Esophagus squamous epithelium (tissue), 5 donors: Measurements from ENCODE around the gene IL1RAPL1. TPM values are rescaled to one million over a fixed set of nuclear protein-coding genes. Genes with fewer than 3 reads are reported as not detected.

Source experiments
- DNase-seq: peaks from one replicate; lab custom pipeline; 2025; lab: John Stamatoyannopoulos, UW
- H3K27ac ChIP-seq, 4 donors: fragments of 200-600 bp; sonication (generic); one replicate each; pipeline ENCODE4 v1.5.1; 2016 to 2019; ENCODE audit warnings: mild to moderate bottlenecking in 1 of 4
- H3K27me3 ChIP-seq, 4 donors: fragments of 200-600 bp; sonication (generic); 1 replicate in 3 of 4; 2 replicates in 1 of 4; pipeline versions ENCODE4 v1.5.1 to v1.6.0; 2017 to 2021; ENCODE audit warnings: antibody characterized with exemption in 1 of 4
- H3K36me3 ChIP-seq, 3 donors: fragments of 200-600 bp; sonication (generic); one replicate each; pipeline ENCODE4 v1.5.1; 2016 to 2019
- H3K4me1 ChIP-seq, 3 donors: fragments of 200-600 bp; sonication (generic); one replicate each; pipeline ENCODE4 v1.5.1; 2017 to 2019
- H3K4me3 ChIP-seq, 4 donors: fragments of 200-600 bp; sonication (generic); 1 replicate in 3 of 4; 2 replicates in 1 of 4; pipeline ENCODE4 v1.5.1; 2016 to 2019; ENCODE audit warnings: mild to moderate bottlenecking in 2 of 4, moderate library complexity in 1 of 4
- H3K9me3 ChIP-seq, 3 donors: fragments of 200-600 bp; sonication (generic); one replicate each; pipeline ENCODE4 v1.5.1; 2016 to 2019
- CTCF ChIP-seq, 6 experiments: fragments of 450-650 bp in 4 of 6; fragments of 200-600 bp in 2 of 6; sonication (generic) in 2 of 6; IDR thresholded peaks; one replicate each; pipeline ENCODE4 v1.5.1; 2016 to 2019; ENCODE audit warnings: antibody characterized with exemption in 6 of 6, mild to moderate bottlenecking in 4 of 6, moderate library complexity in 4 of 6
- POLR2A ChIP-seq, 4 donors: fragments of 450-650 bp; IDR thresholded peaks; one replicate each; pipeline ENCODE4 v1.6.1; 2017; ENCODE audit warnings: antibody characterized with exemption in 4 of 4, mild to moderate bottlenecking in 4 of 4, moderate library complexity in 3 of 4
- WGBS, 2 donors: methylation state at CpG; one replicate each; pipeline ENCODE4 v1.1.5; 2018; 5-methylcytosine and 5-hydroxymethylcytosine counted together
- intact Hi-C: fragments of 100-400 bp; cut with DNase I; formaldehyde crosslinking; loops from one replicate; pipeline ENCODE4 v1.15.0; 2022
- total RNA-seq, 4 donors: library from RNA; depleted of rRNA; stranded (reverse); fragments of >200 nt; gene quantifications; one replicate each; pipeline ENCODE4 v1.1.0, GENCODE V29; 2016
- donor health status: DM: yes; HTN: yes; CAD: no.

Gene IL1RAPL1
- under 1 TPM in 3 of 4 donors, not detected in 1; 0.09 to 0.19 (median 0.13) TPM for total RNA-seq

- Histone ChIP-seq H3K4me1 (peaks cover 0 to 7% (median 0%) of the 10 kb centered on the region in 3 donors), H3K4me3 (peak within 1 kb of the TSS; percentile 5 to 56 (median 32)), H3K9me3 (no peaks in the 10 kb centered on the region), H3K27ac (peak within 1 kb of the TSS in 1 of 4 donors; percentile 36), H3K27me3 (no peaks in the 10 kb centered on the region), H3K36me3 (no peaks in the 10 kb centered on the region)
- peak in 3 of 6 experiments; percentile 13 to 25 (median 18) for TF ChIP-seq CTCF (IDR thresholded peaks at IDR 0.05)
- TF ChIP-seq POLR2A (IDR thresholded peaks at IDR 0.05) = no peak
- intact Hi-C loops = no loop called here
- DNase-seq = no peak
- WGBS, 2 donors = 1 to 19% methylated on average over 13 to 15 of the region's 15 CpGs
Measured at GRCh38 chrX:28586981-28587551, at the start of gene IL1RAPL1. Gene IL1RAPL1 (plus strand): TSS chrX:28587446.

DNA sequence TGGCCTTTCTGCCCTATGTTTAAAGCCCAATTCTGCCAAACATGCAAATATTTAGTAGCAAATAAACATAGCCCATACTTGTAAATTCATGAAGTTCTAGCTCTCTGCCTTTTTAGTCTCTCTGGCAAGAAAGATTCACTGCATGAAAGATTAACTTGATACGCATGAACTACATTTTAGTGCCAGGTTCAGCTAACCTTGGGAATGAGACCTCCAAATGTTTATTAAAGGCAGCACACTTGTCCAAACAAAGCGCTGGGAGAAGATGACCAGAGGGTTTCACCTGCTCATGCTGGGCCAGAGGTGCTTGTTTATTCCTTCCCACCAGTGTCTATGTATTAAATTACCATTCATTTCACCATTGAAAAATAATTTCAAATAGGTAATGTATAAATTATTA lies 44.5 kb upstream of the IL1RAPL1 start:
- Histone ChIP-seq H3K27me3 (no peaks in the 10 kb centered on the region), H3K36me3 (no peaks in the 10 kb centered on the region), H3K4me1 (no peaks in the 10 kb centered on the region), H3K4me3 (no peak overlapping the region), H3K27ac (no peak overlapping the region), H3K9me3 (no peaks in the 10 kb centered on the region)
- TF ChIP-seq CTCF (IDR thresholded peaks at IDR 0.05) (no peak), POLR2A (IDR thresholded peaks at IDR 0.05) (no peak)
- WGBS, 2 donors = 69% methylated on average over 2 of the region's 2 CpGs; no CpG with 5 or more reads in 1 of the 2 donors
- DNase-seq = no peak
- intact Hi-C loops = no loop called here

DNA sequence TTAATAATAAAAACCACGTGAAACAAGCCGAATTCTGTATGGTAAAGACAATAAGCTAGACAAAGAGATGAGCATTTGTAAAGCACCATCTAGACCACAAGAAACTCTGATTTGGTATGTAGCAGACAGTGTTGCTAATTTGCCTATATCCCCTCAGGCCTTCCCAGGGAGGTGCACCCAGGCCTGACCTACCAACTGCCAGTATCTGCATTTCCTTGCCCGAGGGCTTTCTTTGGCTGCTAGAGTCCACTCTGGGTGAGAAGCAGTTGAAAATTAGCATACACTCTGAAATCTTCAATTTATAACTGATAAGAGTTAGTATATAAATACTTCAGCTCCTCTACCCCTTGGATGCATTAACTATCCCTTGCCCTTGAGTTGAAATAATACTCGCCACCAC lies 37.4 kb upstream of the IL1RAPL1 start:
- DNase-seq = no peak
- Histone ChIP-seq H3K27me3 (no peaks in the 10 kb centered on the region), H3K27ac (no peak overlapping the region), H3K4me1 (no peaks in the 10 kb centered on the region), H3K36me3 (no peaks in the 10 kb centered on the region), H3K4me3 (no peak overlapping the region), H3K9me3 (no peaks in the 10 kb centered on the region)
- 78 to 90% methylated on average over 4 of the region's 4 CpGs for WGBS, 2 donors
- TF ChIP-seq CTCF (IDR thresholded peaks at IDR 0.05) = no peak
- TF ChIP-seq POLR2A (IDR thresholded peaks at IDR 0.05) = no peak
- intact Hi-C loops = no loop called here

DNA sequence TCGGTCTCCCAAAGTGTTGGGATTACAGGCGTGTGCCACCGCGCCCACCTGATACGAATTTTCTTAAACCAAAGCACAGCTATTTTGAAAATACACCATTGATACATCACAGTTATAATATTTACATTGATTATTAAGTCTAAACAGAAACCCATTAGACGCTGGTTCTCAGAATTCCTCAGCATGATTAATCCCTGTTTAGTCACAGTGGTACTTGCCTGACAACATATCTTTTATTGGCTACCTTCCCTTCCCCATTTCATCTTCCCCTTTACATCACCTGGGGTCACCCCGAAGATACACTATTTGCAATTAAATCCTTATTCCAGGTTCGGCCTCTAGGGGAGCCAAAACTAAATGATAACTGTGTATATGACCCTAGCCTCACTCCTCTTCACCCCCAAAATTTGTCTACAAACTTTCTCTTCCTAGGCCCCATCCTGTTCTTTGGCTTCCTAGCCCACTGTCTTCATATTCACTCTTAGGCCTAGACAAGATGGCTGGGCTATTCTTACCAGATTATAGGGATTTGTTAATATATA lies 36.8 kb upstream of the IL1RAPL1 start:
- H3K9me3 ChIP-seq = no peaks in the 10 kb centered on the region
- no peak overlapping the region for H3K27ac ChIP-seq
- WGBS, 2 donors = 74 to 82% methylated on average over 8 of the region's 8 CpGs
- H3K4me1 ChIP-seq = no peaks in the 10 kb centered on the region
- no peak overlapping the region for H3K4me3 ChIP-seq
- TF ChIP-seq CTCF (IDR thresholded peaks at IDR 0.05) = no peak
- no peak for TF ChIP-seq POLR2A (IDR thresholded peaks at IDR 0.05)
- no peak for DNase-seq
- intact Hi-C loops = no loop called here
- H3K36me3 ChIP-seq = no peaks in the 10 kb centered on the region
- H3K27me3 ChIP-seq = no peaks in the 10 kb centered on the region

DNA sequence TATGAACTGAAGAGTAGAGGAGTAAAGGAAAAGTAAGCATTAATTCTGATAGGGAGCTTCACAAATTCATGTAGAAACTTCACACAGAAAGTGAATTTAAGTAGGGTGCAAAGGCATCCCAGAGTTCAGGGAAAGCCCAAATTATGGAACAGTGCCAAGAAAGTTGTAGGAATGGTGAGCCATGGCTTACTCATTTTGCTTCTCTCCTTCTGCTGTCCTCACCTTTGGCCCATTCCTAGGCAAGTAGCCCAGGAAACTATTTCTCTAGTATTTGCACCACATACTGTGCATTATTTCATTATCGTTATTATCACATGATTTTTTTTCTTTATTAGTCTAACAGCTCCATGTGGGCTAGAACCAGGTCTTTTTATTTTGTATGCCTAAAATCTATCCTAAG lies 34.9 kb upstream of the IL1RAPL1 start:
- H3K9me3 ChIP-seq = no peaks in the 10 kb centered on the region
- 71 to 100% methylated on average over 1 of the region's 1 CpG for WGBS, 2 donors
- H3K27ac ChIP-seq = no peak overlapping the region
- H3K4me3 ChIP-seq = no peak overlapping the region
- intact Hi-C loops = no loop called here
- no peaks in the 10 kb centered on the region for H3K27me3 ChIP-seq
- no peaks in the 10 kb centered on the region for H3K4me1 ChIP-seq
- no peak for DNase-seq
- no peak for TF ChIP-seq CTCF (IDR thresholded peaks at IDR 0.05)
- TF ChIP-seq POLR2A (IDR thresholded peaks at IDR 0.05) = no peak
- H3K36me3 ChIP-seq = no peaks in the 10 kb centered on the region
